NB4 (cell line): ENCODE data around the gene E2F3.

Experiments
- DNase-seq: peaks from one replicate; pipeline ENCODE4 v3.0.0; 2010; ENCODE audit warnings: low read depth
- H3K4me3 ChIP-seq: one replicate; pipeline ENCODE4 v1.5.1; 2011; ENCODE audit warnings: mild to moderate bottlenecking, low read depth, low read length, moderate library complexity
- MYC ChIP-seq: IDR thresholded peaks from 2 replicates; pipeline ENCODE4 v1.6.1; 2011; ENCODE audit warnings: low read depth, low read length
- POLR2A ChIP-seq: IDR thresholded peaks from 2 replicates; pipeline ENCODE4 v1.6.1; 2011; ENCODE audit warnings: mild to moderate bottlenecking; ENCODE audit not compliant: insufficient read length; ENCODE audit errors: extremely low read depth
- TF ChIP-seq, protein P1 (sequence below): IDR thresholded peaks from one replicate; pipeline ENCODE4 v1.5.1; 2012; ENCODE audit warnings: low read depth, low read length
- TF ChIP-seq, protein P2 (sequence below): IDR thresholded peaks from 2 replicates; pipeline ENCODE4 v1.6.1; 2011; ENCODE audit warnings: low read depth, low read length

E2F3 gene

DNA sequence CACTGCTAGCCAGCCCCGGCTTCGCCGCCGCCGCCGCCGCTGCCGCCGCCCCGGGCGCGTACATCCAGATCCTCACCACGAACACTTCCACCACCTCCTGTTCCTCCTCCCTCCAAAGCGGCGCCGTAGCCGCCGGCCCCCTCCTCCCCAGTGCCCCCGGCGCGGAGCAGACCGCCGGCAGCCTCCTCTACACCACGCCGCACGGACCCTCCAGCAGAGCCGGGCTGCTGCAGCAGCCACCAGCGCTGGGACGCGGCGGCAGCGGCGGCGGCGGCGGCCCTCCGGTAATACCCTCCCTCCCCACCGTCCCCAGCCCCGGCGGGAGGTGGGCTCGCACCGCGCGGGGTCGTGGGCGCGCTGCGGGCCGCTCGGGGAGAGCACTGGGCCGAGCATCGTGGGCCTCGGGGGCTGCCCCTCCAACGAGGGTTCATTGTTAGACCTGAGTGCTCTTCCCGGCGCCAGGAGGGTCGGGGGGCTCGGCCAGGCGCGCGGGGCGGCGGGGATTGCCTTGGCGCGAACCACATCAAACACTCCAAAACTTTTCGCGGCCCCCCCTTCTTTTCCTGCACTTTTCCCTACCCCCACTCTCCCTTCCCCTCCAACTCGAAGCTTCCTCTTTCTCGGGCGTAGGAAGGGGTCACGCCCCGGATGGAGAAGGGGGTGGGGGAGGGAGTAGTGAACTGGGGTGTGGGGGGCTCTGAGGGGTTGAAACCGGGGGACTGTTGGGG, 827 bp downstream of the E2F3 start:
- TF ChIP-seq MYC (no peak), POLR2A (no peak)
- TF ChIP-seq, protein P1, sequence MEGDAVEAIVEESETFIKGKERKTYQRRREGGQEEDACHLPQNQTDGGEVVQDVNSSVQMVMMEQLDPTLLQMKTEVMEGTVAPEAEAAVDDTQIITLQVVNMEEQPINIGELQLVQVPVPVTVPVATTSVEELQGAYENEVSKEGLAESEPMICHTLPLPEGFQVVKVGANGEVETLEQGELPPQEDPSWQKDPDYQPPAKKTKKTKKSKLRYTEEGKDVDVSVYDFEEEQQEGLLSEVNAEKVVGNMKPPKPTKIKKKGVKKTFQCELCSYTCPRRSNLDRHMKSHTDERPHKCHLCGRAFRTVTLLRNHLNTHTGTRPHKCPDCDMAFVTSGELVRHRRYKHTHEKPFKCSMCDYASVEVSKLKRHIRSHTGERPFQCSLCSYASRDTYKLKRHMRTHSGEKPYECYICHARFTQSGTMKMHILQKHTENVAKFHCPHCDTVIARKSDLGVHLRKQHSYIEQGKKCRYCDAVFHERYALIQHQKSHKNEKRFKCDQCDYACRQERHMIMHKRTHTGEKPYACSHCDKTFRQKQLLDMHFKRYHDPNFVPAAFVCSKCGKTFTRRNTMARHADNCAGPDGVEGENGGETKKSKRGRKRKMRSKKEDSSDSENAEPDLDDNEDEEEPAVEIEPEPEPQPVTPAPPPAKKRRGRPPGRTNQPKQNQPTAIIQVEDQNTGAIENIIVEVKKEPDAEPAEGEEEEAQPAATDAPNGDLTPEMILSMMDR = no peak
- TF ChIP-seq, protein P2, sequence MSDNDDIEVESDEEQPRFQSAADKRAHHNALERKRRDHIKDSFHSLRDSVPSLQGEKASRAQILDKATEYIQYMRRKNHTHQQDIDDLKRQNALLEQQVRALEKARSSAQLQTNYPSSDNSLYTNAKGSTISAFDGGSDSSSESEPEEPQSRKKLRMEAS = no peak
- peak; percentile 90 for DNase-seq
- peak overlapping the region; percentile 88 for H3K4me3 ChIP-seq

DNA sequence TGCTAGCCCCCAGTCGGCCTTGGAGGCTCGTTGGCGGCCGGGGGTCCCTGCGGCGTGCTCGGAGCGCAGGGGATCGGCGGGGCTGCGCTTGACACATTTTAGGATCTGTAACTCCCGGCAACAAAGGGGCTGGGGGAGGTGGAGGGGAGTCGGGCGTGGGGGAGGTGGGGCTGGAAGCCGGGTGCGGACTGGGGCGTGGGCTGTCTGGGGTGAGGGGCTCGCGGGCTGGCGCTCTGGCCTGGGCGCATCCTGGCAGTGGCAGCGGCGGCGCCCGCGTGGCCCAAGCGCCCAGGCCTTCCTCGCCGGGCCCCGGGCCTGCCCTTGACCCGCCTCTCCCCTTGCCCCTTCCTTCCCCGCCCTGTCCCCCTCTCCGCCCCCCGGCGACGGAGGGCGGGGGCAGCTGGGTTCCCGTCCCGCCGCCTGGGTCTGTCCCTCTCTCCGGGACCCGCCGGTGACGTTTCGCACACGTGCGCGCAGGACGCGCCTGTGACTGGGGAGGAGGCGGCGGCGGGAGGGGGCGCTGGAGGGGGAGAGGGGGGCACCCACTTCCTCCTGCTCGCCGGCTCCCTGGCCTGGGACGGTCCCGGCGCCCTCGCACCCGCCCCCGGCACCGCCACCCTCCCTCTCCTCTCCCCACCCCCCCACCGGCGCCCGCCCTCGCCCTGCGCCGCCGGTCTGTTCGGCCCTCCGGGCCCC, 1.5 kb downstream of the E2F3 start:
- H3K4me3 ChIP-seq = peak overlapping the region; percentile 99
- DNase-seq = peak; percentile 98
- TF ChIP-seq MYC (peak; percentile 4; the same call in 1 of the 2 replicates), POLR2A (peak; percentile 54)
- TF ChIP-seq, protein P2 = peak; percentile 84
- TF ChIP-seq, protein P1 = no peak

DNA sequence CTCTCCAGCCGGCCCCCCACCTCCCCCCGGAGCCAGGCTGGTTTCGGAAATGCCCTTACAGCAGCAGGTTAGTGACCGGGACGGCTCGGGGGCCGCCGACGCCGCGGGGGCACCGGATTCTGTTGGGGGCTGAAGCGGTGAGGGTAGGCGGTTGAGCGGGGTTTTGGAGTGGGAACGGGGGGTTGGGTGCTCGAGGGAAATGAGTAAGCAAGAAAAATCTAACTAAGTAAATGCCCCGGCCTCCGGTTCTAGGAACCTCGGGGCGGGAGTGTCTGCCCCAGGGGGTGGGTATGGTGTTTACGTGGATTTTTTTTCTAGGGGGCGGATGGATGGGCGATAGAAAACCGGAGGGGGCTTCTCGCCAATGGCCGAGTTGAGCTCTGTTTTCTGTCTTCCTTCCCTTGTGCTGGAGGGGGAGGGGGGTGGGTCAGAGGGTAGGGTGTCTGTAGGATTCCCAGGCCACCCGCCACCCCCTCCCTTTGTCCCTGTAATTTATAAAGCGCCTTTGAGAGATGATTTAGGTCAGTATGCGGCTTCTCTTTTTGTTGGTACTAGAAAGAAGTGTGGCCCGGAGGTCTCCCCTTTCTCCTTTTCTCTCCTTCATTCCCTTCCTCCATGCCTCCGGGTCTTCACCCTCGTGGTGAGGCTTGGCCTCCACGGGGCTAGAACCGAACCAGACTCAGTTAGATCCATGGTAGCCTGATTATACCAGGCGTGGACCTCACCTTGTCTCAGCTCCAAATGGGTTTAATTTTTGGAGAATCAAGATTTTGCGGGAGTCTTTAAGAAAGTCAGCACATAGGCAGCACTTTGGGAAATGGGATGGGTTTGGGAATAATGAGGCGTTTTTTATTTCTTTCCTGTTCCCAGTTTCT, 2.3 kb downstream of the E2F3 start:
- peak; percentile 30 for TF ChIP-seq POLR2A
- peak; percentile 37; the same call in 1 of the 2 replicates for TF ChIP-seq MYC
- TF ChIP-seq, protein P1 = no peak
- peak; percentile 86 for DNase-seq
- peak overlapping the region; percentile 99 for H3K4me3 ChIP-seq

DNA sequence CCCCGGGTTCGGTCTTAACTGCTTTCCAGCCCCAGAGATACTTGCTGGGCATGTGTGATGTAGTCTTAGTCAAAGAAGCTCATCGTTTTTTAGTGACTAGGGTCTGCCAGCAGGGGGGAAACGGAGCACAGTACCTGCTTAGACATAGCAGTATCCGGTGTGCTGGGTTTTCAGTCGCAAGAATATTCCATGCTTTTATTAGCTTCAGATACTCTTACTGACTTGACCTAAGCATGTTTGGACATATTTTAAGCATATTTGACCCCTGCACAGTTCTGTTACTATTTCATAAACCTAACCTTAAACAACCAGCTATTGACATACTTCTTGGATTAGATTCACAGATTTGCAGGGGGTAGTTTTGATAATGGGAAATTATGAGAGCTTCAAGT, 3.0 kb downstream of the E2F3 start:
- DNase-seq = peak; percentile 87
- H3K4me3 ChIP-seq = peak overlapping the region; percentile 99
- TF ChIP-seq, protein P1 = peak; percentile 65
- TF ChIP-seq MYC (no peak), POLR2A (no peak)
- TF ChIP-seq, protein P2 = peak; percentile 50

DNA sequence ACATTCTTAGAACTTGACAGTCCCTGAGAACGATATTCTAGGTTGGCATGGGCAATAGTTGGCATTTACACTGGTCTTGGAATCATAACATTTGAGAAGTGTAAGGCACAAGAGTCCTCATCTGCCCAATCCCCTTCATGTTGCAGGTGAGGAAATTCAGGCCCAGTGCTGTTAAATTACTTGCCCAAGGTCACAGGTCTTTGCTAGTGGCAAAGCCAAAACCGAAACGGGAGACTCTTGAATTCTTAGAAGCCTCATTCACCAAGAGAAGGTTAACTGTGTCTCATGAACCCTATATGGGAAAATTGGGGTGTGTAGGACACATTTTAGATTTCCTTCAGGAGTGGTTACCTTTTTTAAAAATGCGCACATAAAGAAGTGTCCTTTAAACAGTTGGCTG, 7.2 kb downstream of the E2F3 start:
- H3K4me3 ChIP-seq = peak overlapping the region; percentile 6
- no peak for TF ChIP-seq POLR2A
- TF ChIP-seq MYC = no peak
- TF ChIP-seq, protein P2 = no peak
- TF ChIP-seq, protein P1 = no peak
- no peak for DNase-seq
